ENCODE measurements around the gene BCAT1. TPM values are rescaled to one million over a fixed set of nuclear protein-coding genes. Genes with fewer than 3 reads are reported as not detected.
"Not testable (repeated sequence)": the region's sequence is repeated elsewhere in the genome, so short reads cannot be mapped to it uniquely, and the experiment has no call there.

The BCAT1 gene
- total RNA-seq, 1 experiment from 2014 or later = 0.74 TPM

- RAD21 ChIA-PET (ENCODE audit: low non-redundant PET in 1 of 2, low total read pairs in 2 of 2, uncharacterized antibody in 2 of 2, unreplicated experiment in 2 of 2) = no interaction called here
- no peaks in the 10 kb centered on the region for H3K4me1 ChIP-seq (ENCODE audit: control insufficient read depth in 1 of 2, insufficient read depth in 2 of 2, low read length in 2 of 2)
- H3K36me3 ChIP-seq (ENCODE audit: control insufficient read depth in 1 of 2, insufficient read depth in 2 of 2, low read length in 2 of 2) = no peaks in the 10 kb centered on the region
- TF ChIP-seq YY1 (IDR thresholded peaks at IDR 0.05; ENCODE audit: extremely low read depth, insufficient replicate concordance, low read depth, low read length) (no peak), MAX (IDR thresholded peaks at IDR 0.05) (no peak)
- no peak for ATAC-seq
- no peaks in the 10 kb centered on the region for H3K9me3 ChIP-seq (ENCODE audit: control insufficient read depth in 1 of 2, insufficient read depth in 1 of 2, low read depth in 1 of 2, low read length in 2 of 2)
- H2AFZ ChIP-seq (ENCODE audit: low read depth, low read length, poor library complexity, severe bottlenecking) = no peak overlapping the region
- H3K79me2 ChIP-seq (ENCODE audit: insufficient read depth, low read length) = no peaks in the 10 kb centered on the region
- no peak overlapping the region for H3K27ac ChIP-seq (ENCODE audit: low read depth, low read length)
- POLR2A ChIA-PET = no interaction called here
- BruUV-seq (replicated peaks) = no TSS peak
- CTCF ChIA-PET = no interaction called here
- no peaks in the 10 kb centered on the region for H3K9me2 ChIP-seq (ENCODE audit: insufficient read depth)
- DNase-seq (ENCODE audit: low read depth, low spot score) = no peak
- no peak overlapping the region for H3K9ac ChIP-seq (ENCODE audit: low read length)
- no peaks in the 10 kb centered on the region for H3K27me3 ChIP-seq (ENCODE audit: insufficient read depth, low read length)
- no peaks in the 10 kb centered on the region for H4K20me1 ChIP-seq (ENCODE audit: insufficient read depth)
- intact Hi-C loops (cut with micrococcal nuclease) = no loop called here
- H3K4me3 ChIP-seq (replicated peaks in 1 of 2; ENCODE audit: low read depth in 1 of 2, low read length in 2 of 2) = no peak overlapping the region
- H3K4me2 ChIP-seq (ENCODE audit: low read length) = no peak overlapping the region
These were observed 20.8 kb downstream of the BCAT1 start for GRCh38 chr12:24928131-24928530.

- BruUV-seq (replicated peaks); H3K9ac ChIP-seq (ENCODE audit: low read length); H3K79me2 ChIP-seq (ENCODE audit: insufficient read depth, low read length); H2AFZ ChIP-seq (ENCODE audit: low read depth, low read length, poor library complexity, severe bottlenecking); CTCF ChIA-PET; H4K20me1 ChIP-seq (ENCODE audit: insufficient read depth); RAD21 ChIA-PET (ENCODE audit: low non-redundant PET in 1 of 2, low total read pairs in 2 of 2, uncharacterized antibody in 2 of 2, unreplicated experiment in 2 of 2); ATAC-seq; H3K4me3 ChIP-seq (replicated peaks in 1 of 2; ENCODE audit: low read depth in 1 of 2, low read length in 2 of 2); H3K9me3 ChIP-seq (ENCODE audit: control insufficient read depth in 1 of 2, insufficient read depth in 1 of 2, low read depth in 1 of 2, low read length in 2 of 2); H3K27ac ChIP-seq (ENCODE audit: low read depth, low read length); intact Hi-C loops (cut with micrococcal nuclease); H3K27me3 ChIP-seq (ENCODE audit: insufficient read depth, low read length); H3K4me2 ChIP-seq (ENCODE audit: low read length); H3K4me1 ChIP-seq (ENCODE audit: control insufficient read depth in 1 of 2, insufficient read depth in 2 of 2, low read length in 2 of 2); H3K36me3 ChIP-seq (ENCODE audit: control insufficient read depth in 1 of 2, insufficient read depth in 2 of 2, low read length in 2 of 2); DNase-seq (ENCODE audit: low read depth, low spot score); POLR2A ChIA-PET; H3K9me2 ChIP-seq (ENCODE audit: insufficient read depth): not testable (repeated sequence)
These were observed 22.8 kb downstream of the BCAT1 start for GRCh38 chr12:24926080-24926479.

GRCh38 chr12:24922090-24922489 is 26.8 kb downstream of the BCAT1 start:
- RAD21 ChIA-PET (ENCODE audit: low non-redundant PET in 1 of 2, low total read pairs in 2 of 2, uncharacterized antibody in 2 of 2, unreplicated experiment in 2 of 2) = no interaction called here

More at GRCh38 chr12:24922090-24922489, 26.8 kb downstream of the BCAT1 start:
- Histone ChIP-seq H4K20me1 (ENCODE audit: insufficient read depth) (no peaks in the 10 kb centered on the region), H3K79me2 (ENCODE audit: insufficient read depth, low read length) (no peaks in the 10 kb centered on the region), H3K4me3 (replicated peaks in 1 of 2; ENCODE audit: low read depth in 1 of 2, low read length in 2 of 2) (no peak overlapping the region), H3K4me1 (ENCODE audit: control insufficient read depth in 1 of 2, insufficient read depth in 2 of 2, low read length in 2 of 2) (peaks cover 0 to 8% of the 10 kb centered on the region in 2 experiments; a peak in 3 of 4 replicates), H3K27ac (ENCODE audit: low read depth, low read length) (no peak overlapping the region), H3K27me3 (ENCODE audit: insufficient read depth, low read length) (no peaks in the 10 kb centered on the region), H3K9me3 (ENCODE audit: control insufficient read depth in 1 of 2, insufficient read depth in 1 of 2, low read depth in 1 of 2, low read length in 2 of 2) (no peaks in the 10 kb centered on the region), H3K36me3 (ENCODE audit: control insufficient read depth in 1 of 2, insufficient read depth in 2 of 2, low read length in 2 of 2) (no peaks in the 10 kb centered on the region), H2AFZ (ENCODE audit: low read depth, low read length, poor library complexity, severe bottlenecking) (no peak overlapping the region), H3K4me2 (ENCODE audit: low read length) (no peak overlapping the region), H3K9me2 (ENCODE audit: insufficient read depth) (no peaks in the 10 kb centered on the region), H3K9ac (ENCODE audit: low read length) (no peak overlapping the region)
- ChIA-PET CTCF (no interaction called here), POLR2A (no interaction called here)
- TF ChIP-seq JUND (IDR thresholded peaks at IDR 0.05) (peak; percentile 35; the same call in 1 of the 2 replicates), CEBPB (IDR thresholded peaks at IDR 0.05; ENCODE audit: low read depth) (peak; percentile 53; the same call in 1 of the 2 replicates), MAX (IDR thresholded peaks at IDR 0.05) (no peak), SP1 (IDR thresholded peaks at IDR 0.05; ENCODE audit: low read depth) (peak; percentile 33; the same call in 1 of the 2 replicates), CBX3 (IDR thresholded peaks at IDR 0.05; ENCODE audit: low read depth) (no peak), FOSL1 (IDR thresholded peaks at IDR 0.05; ENCODE audit: low read depth) (peak; percentile 47)
- ATAC-seq (no peak), DNase-seq (ENCODE audit: low read depth, low spot score) (no peak)
- intact Hi-C loops (cut with micrococcal nuclease) = no loop called here
- no TSS peak for BruUV-seq (replicated peaks)

Measured in HCT116 (cell line).